Cardiac muscle cell (in vitro differentiated cells and primary cell): ENCODE measurements around the gene CST3. TPM values are rescaled to one million over a fixed set of nuclear protein-coding genes. Genes with fewer than 3 reads are reported as not detected.
A peak's percentile ranks its signal among the peaks of the same experiment; 100 is the strongest.

Source experiments
- DNase-seq, 2 donors: peaks; one replicate each; pipeline versions ENCODE4 v3.0.0 to v3.0.0-alpha.2; 2010 to 2017; ENCODE audit warnings: low read depth in 1 of 2, low spot score in 1 of 2
- H3K27ac ChIP-seq: fragments of 200-600 bp; sonication (generic); 2 replicates; pipeline ENCODE4 v1.5.1; 2016
- H3K27me3 ChIP-seq: fragments of 200-600 bp; sonication (generic); 2 replicates; pipeline ENCODE4 v1.6.0; 2016; ENCODE audit warnings: control low read depth
- H3K36me3 ChIP-seq: fragments of 200-600 bp; sonication (generic); 2 replicates; pipeline ENCODE4 v1.5.1; 2016; ENCODE audit warnings: control low read depth
- H3K4me1 ChIP-seq: fragments of 200-600 bp; sonication (generic); 2 replicates; pipeline ENCODE4 v1.8.1; 2017; ENCODE audit warnings: low read depth, mild to moderate bottlenecking, mixed run types
- H3K4me3 ChIP-seq: fragments of 200-600 bp; sonication (generic); 2 replicates; pipeline ENCODE4 v1.5.1; 2016; ENCODE audit warnings: mild to moderate bottlenecking
- H3K9me3 ChIP-seq: fragments of 200-600 bp; sonication (generic); 2 replicates; pipeline ENCODE4 v1.5.1; 2017; ENCODE audit warnings: low read depth, mild to moderate bottlenecking, control low read depth
- CTCF ChIP-seq: IDR thresholded peaks from 2 replicates; pipeline ENCODE4 v1.5.1; 2012; ENCODE audit warnings: low read depth, mild to moderate bottlenecking, low read length
- polyA plus RNA-seq: library from polyadenylated mRNA; unstranded; fragments of >200 nt; fragmentation: Nextera tagmentation; extraction: Ambion mirVana; gene quantifications from 2 replicates; pipeline ENCODE4 v1.2.1, GENCODE V29; 2016
- total RNA-seq: library from RNA; depleted of rRNA; stranded (reverse); fragments of >200 nt; gene quantifications from 2 replicates; pipeline ENCODE4 v1.2.3, GENCODE V29; 2016

CST3 gene
- total and polyA plus RNA-seq, 2 experiments from 2014 or later, result 214 to 256 TPM

GRCh38 chr20:23670361-23670760 is 32.6 kb upstream of the CST3 start:
- no peak for DNase-seq
- no peak overlapping the region for H3K27ac ChIP-seq
- TF ChIP-seq CTCF, result no peak

GRCh38 chr20:23669866-23670265 is 32.1 kb upstream of the CST3 start:
- no peak for TF ChIP-seq CTCF
- no peaks in the 10 kb centered on the region for H3K4me1 ChIP-seq
- H3K4me3 ChIP-seq, result no peak overlapping the region
- H3K9me3 ChIP-seq, result no peaks in the 10 kb centered on the region
- H3K27me3 ChIP-seq, result no peaks in the 10 kb centered on the region
- no peak overlapping the region for H3K27ac ChIP-seq
- H3K36me3 ChIP-seq, result no peaks in the 10 kb centered on the region
- no peak for DNase-seq

More at GRCh38 chr20:23670361-23670760, 32.6 kb upstream of the CST3 start:
- H3K4me1 ChIP-seq, result no peaks in the 10 kb centered on the region
- H3K36me3 ChIP-seq, result no peaks in the 10 kb centered on the region
- no peaks in the 10 kb centered on the region for H3K27me3 ChIP-seq
- H3K4me3 ChIP-seq, result no peak overlapping the region
- no peaks in the 10 kb centered on the region for H3K9me3 ChIP-seq

- no peaks in the 10 kb centered on the region for H3K9me3 ChIP-seq
- H3K36me3 ChIP-seq, result no peaks in the 10 kb centered on the region
- H3K27ac ChIP-seq, result no peak overlapping the region
- H3K4me3 ChIP-seq, result no peak overlapping the region
- H3K4me1 ChIP-seq, result no peaks in the 10 kb centered on the region
- DNase-seq, result no peak
- no peaks in the 10 kb centered on the region for H3K27me3 ChIP-seq
- no peak for TF ChIP-seq CTCF
Observed at GRCh38 chr20:23669327-23669726, 31.6 kb upstream of the CST3 start.

- Histone ChIP-seq H3K36me3 (no peaks in the 10 kb centered on the region), H3K9me3 (no peaks in the 10 kb centered on the region), H3K27ac (no peak overlapping the region), H3K27me3 (no peaks in the 10 kb centered on the region), H3K4me1 (no peaks in the 10 kb centered on the region), H3K4me3 (no peak overlapping the region)
- DNase-seq, result peak; percentile 70 to 72
- peak; percentile 82 for TF ChIP-seq CTCF
Observed at GRCh38 chr20:23668477-23668951, 30.8 kb upstream of the CST3 start.

GRCh38 chr20:23667666-23668065 is 29.9 kb upstream of the CST3 start:
- Histone ChIP-seq H3K36me3 (no peaks in the 10 kb centered on the region), H3K4me3 (no peak overlapping the region), H3K27ac (no peak overlapping the region), H3K4me1 (no peaks in the 10 kb centered on the region), H3K9me3 (no peaks in the 10 kb centered on the region), H3K27me3 (no peaks in the 10 kb centered on the region)
- TF ChIP-seq CTCF, result no peak
- no peak for DNase-seq

- H3K4me3 ChIP-seq, result no peak overlapping the region
Observed at GRCh38 chr20:23666698-23667097, 28.9 kb upstream of the CST3 start.

More at GRCh38 chr20:23666698-23667097, 28.9 kb upstream of the CST3 start:
- H3K36me3 ChIP-seq, result no peaks in the 10 kb centered on the region
- H3K27me3 ChIP-seq, result no peaks in the 10 kb centered on the region
- H3K9me3 ChIP-seq, result no peaks in the 10 kb centered on the region
- H3K4me1 ChIP-seq, result no peaks in the 10 kb centered on the region
- no peak for TF ChIP-seq CTCF
- H3K27ac ChIP-seq, result no peak overlapping the region
- DNase-seq, result no peak
